Head of caudate nucleus (tissue), 42 donors: ENCODE measurements around the gene TMEM87B.

Experiments
- DNase-seq, 42 donors: peaks; one replicate each; pipeline versions ENCODE4 v3.0.0 to v3.0.0-alpha.2; 2020 to 2021; ENCODE audit warnings: mixed read lengths in 7 of 42
- intact Hi-C: fragments of 100-400 bp; cut with DNase I; formaldehyde crosslinking; loops from one replicate; pipeline ENCODE4 v1.15.0; 2022

The TMEM87B gene

DNA sequence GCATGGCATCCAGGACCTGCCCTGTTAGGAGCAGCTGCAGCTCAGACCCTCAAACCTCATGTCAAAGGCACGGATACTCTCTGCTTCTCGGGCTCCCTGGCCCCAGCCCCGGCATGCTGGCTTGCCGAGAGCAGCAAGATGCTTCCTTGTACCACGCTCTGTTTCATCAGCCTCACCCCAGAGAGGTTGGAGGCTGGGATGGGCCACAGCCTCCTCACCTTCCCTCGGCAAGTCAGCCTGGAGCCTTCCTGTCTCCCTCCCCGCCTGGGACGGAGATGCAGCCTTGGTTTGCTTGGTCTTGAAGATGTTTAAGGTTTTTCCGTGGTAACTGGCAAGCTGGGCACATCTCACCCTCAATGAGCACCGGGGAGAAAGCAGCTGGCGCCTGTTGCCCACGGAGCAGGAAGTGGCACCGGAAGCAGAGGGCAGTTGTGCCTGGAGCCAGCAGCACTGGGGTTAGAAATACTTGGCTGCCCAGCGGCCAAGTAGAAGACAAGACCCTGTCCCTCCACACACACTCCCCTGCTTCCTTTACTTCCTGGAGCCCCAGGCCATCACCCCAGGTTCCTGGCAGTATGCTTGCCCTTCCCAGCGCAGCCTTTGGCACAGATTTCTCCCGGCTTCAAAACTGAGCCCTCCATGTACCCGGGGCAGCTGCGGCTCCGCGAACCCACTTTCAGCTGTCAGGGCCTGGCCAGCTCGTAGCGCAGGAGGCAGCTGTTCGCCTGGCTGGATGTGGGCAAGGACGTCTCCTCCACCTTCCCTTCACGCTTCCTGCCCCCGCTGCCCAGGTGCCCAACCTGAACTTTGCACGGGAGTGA lies 100.5 kb downstream of the TMEM87B start:
- intact Hi-C loops, result no loop called here
- peak in 3 of 42 donors; percentile 28 to 42 (median 34) for DNase-seq

DNA sequence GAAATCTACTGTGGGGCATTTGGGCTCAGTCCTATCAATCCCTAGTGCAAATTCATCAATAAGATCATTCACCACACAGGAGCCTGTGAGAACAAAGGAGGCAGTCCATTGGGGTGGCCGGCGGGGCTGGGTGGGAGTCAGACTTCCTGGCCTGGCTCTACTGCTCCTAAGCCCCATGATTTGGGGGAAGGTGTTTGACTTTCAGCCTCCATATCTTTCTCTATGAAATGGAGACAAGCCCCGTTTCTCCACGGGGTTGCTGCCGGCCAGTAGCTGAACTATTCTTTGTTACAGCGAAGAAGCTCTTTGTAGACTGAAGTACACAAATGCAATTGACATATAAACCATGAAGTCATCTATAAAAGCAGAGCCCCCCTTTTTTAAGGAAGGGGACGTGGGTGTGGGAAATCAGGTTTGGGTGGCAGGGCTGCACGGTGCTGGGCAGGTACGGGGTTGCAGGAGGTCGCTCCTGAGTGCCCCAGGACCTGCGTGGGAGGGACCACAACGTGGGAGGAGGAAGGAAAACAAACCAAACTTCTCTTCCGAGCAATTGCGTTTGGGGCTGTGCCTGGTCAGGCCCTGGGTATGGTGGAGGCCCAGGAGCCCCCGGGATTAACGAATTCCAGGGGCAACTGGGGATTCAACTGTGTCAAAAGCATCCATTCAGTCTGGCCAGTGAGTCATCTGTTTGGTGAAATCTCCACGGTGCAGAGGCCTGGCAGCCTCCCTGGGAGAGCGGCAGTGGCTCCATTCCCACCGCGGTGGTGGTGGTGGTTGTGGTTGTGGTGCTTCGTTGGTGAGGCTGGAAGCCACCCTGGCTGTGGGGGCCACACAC lies 101.3 kb downstream of the TMEM87B start:
- peak in 3 of 42 donors; percentile 26 to 40 (median 26) for DNase-seq
- intact Hi-C loops, result no loop called here

DNA sequence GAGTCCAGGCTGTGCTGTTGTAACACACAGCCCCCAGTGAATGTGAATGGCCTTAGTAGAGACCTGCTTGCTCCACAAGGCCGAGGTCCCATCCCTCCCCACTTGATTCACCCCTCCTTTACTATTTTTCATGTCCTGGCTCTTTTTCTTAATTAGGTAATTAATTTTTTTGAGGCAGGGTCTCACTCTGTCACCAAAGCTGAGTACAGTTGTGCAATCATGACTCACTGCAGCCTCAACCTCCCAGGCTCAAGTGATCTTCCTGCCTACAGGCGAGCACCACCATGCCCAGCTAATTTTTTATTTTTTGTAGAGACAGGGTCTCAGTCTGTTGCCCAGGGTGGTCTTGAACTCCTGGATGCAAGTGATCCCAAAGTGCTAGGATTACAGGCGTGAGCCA lies 102.4 kb downstream of the TMEM87B start:
- no peak for DNase-seq
- intact Hi-C loops, result no loop called here

DNA sequence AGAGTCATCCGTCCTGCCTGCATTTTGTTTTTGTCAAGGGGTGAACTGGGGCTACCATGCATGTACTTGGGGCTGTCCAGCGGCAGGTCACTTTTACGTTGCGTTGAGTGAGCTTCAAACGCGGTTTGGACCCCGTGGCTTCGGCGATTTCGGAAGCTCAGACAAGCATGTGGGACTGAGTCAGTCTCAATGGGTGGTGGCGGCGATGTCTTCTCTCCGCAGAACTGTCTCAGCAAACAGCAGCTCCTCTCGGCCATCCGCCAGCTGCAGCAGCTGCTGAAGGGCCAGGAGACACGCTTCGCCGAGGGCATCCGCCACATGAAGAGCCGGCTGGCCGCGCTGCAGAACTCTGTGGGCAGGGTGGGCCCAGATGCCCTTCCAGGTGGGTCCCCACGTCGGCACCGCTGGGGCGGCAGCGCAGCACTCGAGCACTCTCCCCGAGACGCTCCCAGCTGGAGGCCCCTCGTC lies 104.4 kb downstream of the TMEM87B start:
- DNase-seq, result no peak
- intact Hi-C loops, result no loop called here

DNA sequence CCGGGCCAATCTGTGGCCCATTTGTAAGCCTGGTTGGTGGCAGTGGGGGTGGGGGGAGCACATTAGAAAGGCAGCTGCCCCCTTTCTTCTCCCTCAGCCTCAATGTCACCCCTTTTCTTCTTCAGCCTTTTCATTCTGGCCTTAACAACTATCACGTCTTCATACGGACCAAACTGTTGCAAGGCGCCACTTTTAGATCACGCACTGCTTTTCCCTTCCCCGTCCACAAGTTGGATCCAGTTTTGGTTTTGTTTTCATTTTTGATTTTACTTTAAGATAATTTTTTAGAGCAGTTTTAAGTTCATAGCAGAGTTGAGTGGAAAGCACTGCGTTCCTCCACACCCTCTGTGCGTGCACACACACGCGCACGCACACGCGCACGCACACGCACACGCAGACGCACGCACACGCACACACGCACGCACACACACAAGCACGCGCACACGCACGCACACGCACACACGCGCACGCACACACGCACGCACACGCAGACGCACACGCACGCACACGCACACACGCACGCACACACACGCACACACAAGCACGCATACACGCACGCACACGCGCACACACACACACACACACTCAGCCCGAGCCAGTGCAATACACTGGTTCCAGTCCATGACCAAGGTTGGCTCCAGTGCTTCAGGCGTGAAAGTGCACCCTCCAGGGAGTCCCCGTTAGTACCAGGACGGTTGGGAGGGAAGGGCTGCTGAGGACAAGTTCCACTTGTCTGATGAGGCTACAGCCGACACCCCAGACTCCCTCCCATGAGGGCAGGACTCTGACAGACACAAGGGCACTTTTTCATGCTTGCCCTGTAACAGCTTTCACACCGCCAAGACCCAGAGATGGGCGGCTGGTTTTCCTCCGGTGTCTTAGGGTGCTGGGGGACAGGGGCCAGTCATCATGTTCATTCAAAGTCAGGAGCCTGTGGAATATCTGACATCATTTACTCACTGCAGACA lies 105.5 kb downstream of the TMEM87B start:
- no peak for DNase-seq
- intact Hi-C loops, result no loop called here

DNA sequence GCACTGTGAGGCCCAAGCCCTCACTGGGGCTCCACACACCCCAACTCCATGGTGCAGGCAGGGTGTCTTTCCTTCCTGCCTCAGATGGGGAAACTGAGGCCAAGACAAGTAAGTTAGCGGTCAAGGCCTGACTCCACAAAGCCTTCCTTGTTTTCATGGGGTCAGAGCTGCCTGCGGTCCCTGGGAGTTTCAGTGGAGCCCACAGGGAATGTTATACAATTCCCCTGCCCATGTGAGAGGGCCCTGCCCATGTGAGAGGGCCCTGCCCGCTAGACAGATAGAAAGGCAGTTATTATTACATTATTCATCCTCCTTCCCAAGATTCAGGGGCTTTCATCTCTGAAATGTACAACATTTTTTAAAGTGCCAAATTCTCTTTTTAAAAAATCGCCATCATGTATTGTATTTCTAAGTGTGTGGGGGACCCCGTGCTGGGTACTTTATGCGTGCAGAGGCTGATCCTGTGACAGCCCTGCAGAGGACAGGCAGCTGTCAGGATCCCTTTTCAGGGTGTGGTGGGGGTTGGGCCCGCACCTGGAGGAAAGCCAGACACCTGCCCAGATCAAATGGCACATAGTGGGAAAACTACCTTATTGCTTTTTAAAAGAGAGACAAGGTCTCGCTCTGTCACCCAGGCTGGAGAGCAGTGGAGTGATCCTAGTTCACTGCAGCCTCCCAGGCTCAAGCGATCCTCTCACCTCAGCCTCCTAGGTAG lies 106.5 kb downstream of the TMEM87B start:
- peak in 1 of 42 donors; percentile 16 for DNase-seq
- intact Hi-C loops, result no loop called here

DNA sequence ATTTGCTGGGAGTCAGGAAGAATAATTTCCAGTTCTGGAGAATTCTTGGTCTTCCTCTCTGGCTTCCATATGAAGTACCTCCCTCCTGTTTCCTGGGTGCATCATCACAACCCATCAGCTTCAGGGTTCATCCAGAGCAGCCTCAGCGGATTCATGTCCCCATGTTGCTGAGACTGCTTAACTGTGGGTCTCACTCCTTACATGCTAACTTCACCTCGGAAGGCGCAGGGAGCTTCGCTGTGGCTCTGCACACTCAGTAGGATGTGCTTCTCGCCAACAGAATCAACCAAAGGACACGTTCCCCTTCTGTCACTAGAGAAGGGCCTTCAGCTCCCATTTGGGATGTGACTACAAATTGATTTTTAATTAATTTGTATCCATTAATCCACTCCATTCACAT lies 107.3 kb downstream of the TMEM87B start:
- intact Hi-C loops, result no loop called here
- DNase-seq, result peak in 1 of 42 donors; percentile 15

DNA sequence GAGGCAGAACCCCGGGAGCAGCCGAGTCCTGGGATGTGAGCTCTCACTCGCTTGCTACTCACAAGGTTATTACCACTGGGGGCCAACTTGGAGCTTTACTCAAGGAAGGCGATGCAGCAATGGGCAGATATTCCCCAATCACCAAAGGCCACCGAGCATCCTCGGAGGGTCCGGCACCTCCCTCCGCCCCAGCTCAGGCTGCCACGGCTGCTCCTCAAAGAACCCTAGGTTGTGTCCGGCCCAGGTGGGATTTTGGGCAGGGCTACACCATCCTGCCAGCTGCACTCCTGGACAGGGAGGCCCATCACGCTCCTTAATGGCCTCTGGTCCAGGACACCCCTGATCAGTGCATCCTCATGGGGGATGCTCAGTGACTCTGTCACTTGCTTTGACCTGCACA lies 107.9 kb downstream of the TMEM87B start:
- DNase-seq, result no peak
- intact Hi-C loops, result no loop called here

DNA sequence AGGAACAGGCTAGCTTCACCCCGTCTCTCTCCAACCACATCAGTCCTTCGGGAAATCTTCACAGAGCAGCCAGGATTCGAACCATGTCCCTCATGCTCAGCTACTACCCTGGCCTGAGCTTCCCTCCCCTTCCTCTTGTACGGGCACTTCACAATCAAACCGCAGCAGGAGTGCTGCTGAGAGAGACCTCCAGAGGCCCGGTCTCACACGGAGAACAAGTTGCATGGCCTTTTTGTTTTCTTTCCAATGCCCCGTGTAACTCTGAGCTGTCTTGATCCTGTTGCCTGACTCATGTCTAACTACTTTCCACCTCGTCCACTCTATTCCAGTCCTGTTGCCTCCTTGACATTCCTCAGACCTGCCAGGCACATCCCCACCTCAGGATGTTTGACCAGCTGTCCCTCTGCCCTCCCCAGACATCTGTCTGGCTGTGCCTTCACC lies 108.5 kb downstream of the TMEM87B start:
- peak in 1 of 42 donors; percentile 1 for DNase-seq
- intact Hi-C loops, result no loop called here

DNA sequence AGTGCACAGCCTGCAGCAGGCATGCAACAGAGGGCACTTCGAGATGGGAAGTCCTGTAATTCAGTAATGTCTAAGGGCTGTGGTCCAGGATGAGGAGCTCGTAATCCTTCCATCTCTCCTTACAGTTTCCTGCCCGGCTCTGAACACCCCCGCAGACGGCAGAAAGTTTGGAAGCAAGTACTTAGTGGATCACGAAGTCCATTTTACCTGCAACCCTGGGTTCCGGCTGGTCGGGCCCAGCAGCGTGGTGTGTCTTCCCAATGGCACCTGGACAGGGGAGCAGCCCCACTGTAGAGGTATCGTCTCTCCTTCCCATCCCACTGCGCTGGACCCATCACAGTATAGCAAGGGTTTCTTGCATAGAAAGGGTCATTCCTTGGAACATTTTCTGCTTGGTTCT lies 109.8 kb downstream of the TMEM87B start:
- DNase-seq, result peak in 2 of 42 donors; percentile 10 to 25
- intact Hi-C loops, result no loop called here

DNA sequence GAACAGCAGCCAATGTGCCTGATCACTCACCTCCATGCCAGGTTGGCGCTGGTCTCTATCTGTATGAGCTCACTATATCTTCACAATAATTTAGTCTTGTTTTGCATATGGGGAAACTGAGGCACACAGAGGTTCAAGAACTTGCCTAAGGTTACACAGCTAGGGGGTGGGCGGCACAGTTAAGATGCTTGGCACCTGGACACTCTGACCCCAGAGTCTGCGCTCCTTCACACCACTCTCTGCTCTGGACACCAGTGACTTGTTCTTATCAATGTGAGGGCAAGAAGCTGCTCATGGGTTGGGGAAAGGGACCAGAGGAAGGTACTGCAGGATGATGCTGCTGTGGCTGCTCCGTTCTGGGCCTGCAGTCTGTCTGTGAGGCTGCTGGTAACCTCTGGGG lies 110.2 kb downstream of the TMEM87B start:
- peak in 2 of 42 donors; percentile 0 to 26 for DNase-seq
- intact Hi-C loops, result no loop called here

DNA sequence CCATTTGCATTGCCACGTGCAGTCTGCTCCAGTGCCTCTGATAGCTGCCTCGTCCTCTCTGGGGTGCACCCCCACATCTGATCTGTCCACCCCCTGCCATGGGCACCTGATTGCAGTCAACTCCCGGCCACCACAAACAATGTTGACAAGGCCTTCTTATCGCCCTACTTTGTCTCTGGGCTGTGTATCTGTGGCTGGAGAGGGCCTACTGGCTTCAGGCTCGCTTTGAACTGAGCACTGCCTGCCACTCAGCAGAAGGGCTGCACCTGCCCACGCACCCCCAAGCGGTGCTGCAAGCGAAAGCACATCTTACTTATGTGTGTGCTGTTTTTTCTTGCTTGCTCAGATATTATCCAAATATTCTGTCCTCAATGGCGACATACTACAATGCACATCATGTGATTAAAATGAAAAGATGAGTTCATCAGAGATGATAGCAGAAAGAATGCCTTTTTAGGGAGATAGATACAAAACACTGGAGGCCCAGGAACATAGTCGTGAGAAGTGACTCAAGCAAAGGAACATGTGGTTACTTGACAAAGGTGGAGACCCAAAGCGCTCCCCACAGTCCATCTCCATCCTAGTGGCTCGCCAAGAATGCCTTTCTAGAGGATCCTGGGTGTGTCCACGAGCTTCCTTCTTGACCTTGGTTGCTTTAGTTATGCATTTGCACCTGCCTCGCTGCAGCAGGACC lies 111.9 kb downstream of the TMEM87B start:
- peak in 3 of 42 donors; percentile 13 to 19 (median 15) for DNase-seq
- intact Hi-C loops, result no loop called here

DNA sequence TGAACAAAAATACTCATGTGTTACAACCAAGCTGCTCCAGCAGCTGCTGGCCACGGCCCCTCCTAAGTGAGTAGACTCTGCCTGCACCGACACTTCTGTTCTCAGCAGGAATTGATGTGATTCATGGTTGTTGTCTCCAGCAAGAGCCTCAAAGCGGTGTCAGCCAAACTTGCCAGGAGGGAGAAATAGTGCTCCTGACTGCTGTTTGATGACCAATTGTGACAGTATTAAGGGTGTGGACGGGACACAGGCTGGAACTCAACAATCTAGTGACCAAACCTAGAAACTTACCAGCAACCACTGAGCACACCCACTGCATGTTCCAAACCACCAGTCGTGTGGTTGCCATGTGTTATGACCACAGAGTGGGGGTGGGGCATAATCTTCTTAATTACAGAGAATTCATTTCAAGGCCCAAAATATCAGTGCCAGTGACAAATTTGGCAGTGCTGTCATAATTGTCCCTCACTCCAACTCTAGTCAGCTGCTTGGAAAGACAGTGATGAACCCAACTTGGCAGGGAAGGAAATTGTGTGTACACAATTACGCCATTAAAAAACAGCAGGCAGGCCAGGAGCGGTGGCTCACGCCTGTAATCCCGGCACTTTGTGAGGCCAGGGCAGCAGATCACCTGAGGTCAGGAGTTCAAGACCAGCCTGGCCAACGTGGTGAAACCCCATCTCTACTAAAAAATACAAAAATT lies 113.5 kb downstream of the TMEM87B start:
- DNase-seq, result peak in 1 of 42 donors; percentile 31

More for the DNA sequence above, 113.5 kb downstream of the TMEM87B start:
- intact Hi-C loops, result no loop called here
